ENCODE measurements around the gene GJA4. TPM values are rescaled to one million over a fixed set of nuclear protein-coding genes. Genes with fewer than 3 reads are reported as not detected.

The GJA4 gene
- not detected in 2 replicates for total RNA-seq (2014; rRNA removed; shearing (Covaris generic))
- not detected in 2 replicates for total RNA-seq (2022)
- Bru-seq, nascent RNA = not detected
- not detected for BruChase-seq, experiment 1, labeled RNA remaining after a 6-hour chase
- not detected for BruChase-seq, experiment 2, labeled RNA remaining after a 2-hour chase
- long read RNA-seq = 0 reads

GRCh38 chr1:34792868-34793727, at the start of gene GJA4:
TSS of gene GJA4 (plus strand) at chr1:34792999. CDS start at chr1:34794214, 1,215 bp downstream.
- Histone ChIP-seq H3K27ac (ENCODE audit: low read depth, low read length, poor library complexity, severe bottlenecking) (no peak within 1 kb of the TSS), H2AFZ (ENCODE audit: low read length) (no peak within 1 kb of the TSS), H4K20me1 (ENCODE audit: insufficient read depth, low read length) (no peaks in the 10 kb centered on the region), H3K36me3 (ENCODE audit: insufficient read depth, low read length) (no peaks in the 10 kb centered on the region), H3K4me1 (ENCODE audit: insufficient read depth, low read length, poor library complexity, severe bottlenecking) (no peaks in the 10 kb centered on the region), H3K9me3 (ENCODE audit: low read length) (no peaks in the 10 kb centered on the region), H3K9me2 (ENCODE audit: insufficient read depth, low read length) (no peaks in the 10 kb centered on the region), H3K4me2 (ENCODE audit: low read length) (no peak within 1 kb of the TSS), H3K4me3 (ENCODE audit: low read depth, low read length, poor library complexity, severe bottlenecking) (no peak within 1 kb of the TSS), H3K79me2 (ENCODE audit: insufficient read depth, low read depth, low read length) (no peaks in the 10 kb centered on the region)
- ChIA-PET POLR2A (interaction anchor here (0.6 kb wide), 1 partner anchor 274 kb away, joined by 3 read pairs; no protein-coding TSS in a partner anchor), CTCF (ENCODE audit: unreplicated experiment) (no interaction called here)
- no peak for DNase-seq (ENCODE audit: low spot score)
- intact Hi-C loops (cut with micrococcal nuclease; ENCODE audit: unreplicated experiment) = no loop called here
- no TSS peak for BruUV-seq (replicated peaks)
- TF ChIP-seq EZH2phosphoT487 (IDR thresholded peaks at IDR 0.05; ENCODE audit: borderline replicate concordance, low read depth, low read length) (no peak), CTCF (conservative IDR thresholded peaks at IDR 0.05; ENCODE audit: low read length) (no peak)

- POLR2A ChIA-PET = no interaction called here
- H3K4me3 ChIP-seq (ENCODE audit: low read depth, low read length, poor library complexity, severe bottlenecking) = no peak overlapping the region
- CTCF ChIA-PET (ENCODE audit: unreplicated experiment) = no interaction called here
- TF ChIP-seq EZH2phosphoT487 (IDR thresholded peaks at IDR 0.05; ENCODE audit: borderline replicate concordance, low read depth, low read length) (no peak), CTCF (conservative IDR thresholded peaks at IDR 0.05; ENCODE audit: low read length) (no peak)
- H3K9me3 ChIP-seq (ENCODE audit: low read length) = no peaks in the 10 kb centered on the region
- no peaks in the 10 kb centered on the region for H4K20me1 ChIP-seq (ENCODE audit: insufficient read depth, low read length)
- no peaks in the 10 kb centered on the region for H3K79me2 ChIP-seq (ENCODE audit: insufficient read depth, low read depth, low read length)
- H3K9me2 ChIP-seq (ENCODE audit: insufficient read depth, low read length) = no peaks in the 10 kb centered on the region
- H3K4me2 ChIP-seq (ENCODE audit: low read length) = no peak overlapping the region
- H3K36me3 ChIP-seq (ENCODE audit: insufficient read depth, low read length) = no peaks in the 10 kb centered on the region
- no peaks in the 10 kb centered on the region for H3K4me1 ChIP-seq (ENCODE audit: insufficient read depth, low read length, poor library complexity, severe bottlenecking)
- H2AFZ ChIP-seq (ENCODE audit: low read length) = no peak overlapping the region
- intact Hi-C loops (cut with micrococcal nuclease; ENCODE audit: unreplicated experiment) = loop anchor here (5.0 to 10.0 kb wide), 2 partner anchors 629 to 1111 kb away; no protein-coding TSS in a partner anchor
- no TSS peak for BruUV-seq (replicated peaks)
- no peak for DNase-seq (ENCODE audit: low spot score)
- no peak overlapping the region for H3K27ac ChIP-seq (ENCODE audit: low read depth, low read length, poor library complexity, severe bottlenecking)
Observed at GRCh38 chr1:34743775-34744174, 49.0 kb upstream of the GJA4 start.

- Histone ChIP-seq H4K20me1 (ENCODE audit: insufficient read depth, low read length) (no peaks in the 10 kb centered on the region), H3K4me1 (ENCODE audit: insufficient read depth, low read length, poor library complexity, severe bottlenecking) (no peaks in the 10 kb centered on the region), H3K4me2 (ENCODE audit: low read length) (no peak overlapping the region), H3K9me3 (ENCODE audit: low read length) (no peaks in the 10 kb centered on the region), H3K36me3 (ENCODE audit: insufficient read depth, low read length) (no peaks in the 10 kb centered on the region), H3K9me2 (ENCODE audit: insufficient read depth, low read length) (no peaks in the 10 kb centered on the region), H3K79me2 (ENCODE audit: insufficient read depth, low read depth, low read length) (no peaks in the 10 kb centered on the region), H3K4me3 (ENCODE audit: low read depth, low read length, poor library complexity, severe bottlenecking) (no peak overlapping the region), H2AFZ (ENCODE audit: low read length) (no peak overlapping the region), H3K27ac (ENCODE audit: low read depth, low read length, poor library complexity, severe bottlenecking) (no peak overlapping the region)
- CTCF ChIA-PET (ENCODE audit: unreplicated experiment) = no interaction called here
- BruUV-seq (replicated peaks) = no TSS peak
- POLR2A ChIA-PET = no interaction called here
- intact Hi-C loops (cut with micrococcal nuclease; ENCODE audit: unreplicated experiment) = loop anchor here (5.0 to 10.0 kb wide), 2 partner anchors 630 to 1113 kb away; no protein-coding TSS in a partner anchor
- no peak for DNase-seq (ENCODE audit: low spot score)
- no peak for TF ChIP-seq EZH2phosphoT487 (IDR thresholded peaks at IDR 0.05; ENCODE audit: borderline replicate concordance, low read depth, low read length)
- no peak for TF ChIP-seq CTCF (conservative IDR thresholded peaks at IDR 0.05; ENCODE audit: low read length)
Observed at GRCh38 chr1:34744851-34745250, 47.9 kb upstream of the GJA4 start.
